T47D (cell line): ENCODE measurements around the gene PTH2.
A peak's percentile ranks its signal among the peaks of the same experiment; 100 is the strongest.

ENCODE experiments used
- DNase-seq, 2 experiments: peaks; one replicate each; pipeline versions ENCODE4 v3.0.0 to v3.0.0-alpha.2; 2011 to 2012; ENCODE audit warnings: low read depth in 1 of 2, low spot score in 1 of 2
- JUND ChIP-seq: IDR thresholded peaks from 2 replicates; pipeline ENCODE4 v1.6.1; 2012; ENCODE audit warnings: low read depth
- in situ Hi-C: cut with HindIII; loops from 2 replicates; pipeline ENCODE4 v1.10.0; 2016; ENCODE audit warnings: low sequenced_read_pairs, low pct_unique_long_range_greater_than_20kb

Gene PTH2

GRCh38 chr19:49409441-49410029 is 13.7 kb downstream of the PTH2 start:
- DNase-seq = no peak
- in situ Hi-C loops = no loop called here
- TF ChIP-seq JUND = no peak

DNA sequence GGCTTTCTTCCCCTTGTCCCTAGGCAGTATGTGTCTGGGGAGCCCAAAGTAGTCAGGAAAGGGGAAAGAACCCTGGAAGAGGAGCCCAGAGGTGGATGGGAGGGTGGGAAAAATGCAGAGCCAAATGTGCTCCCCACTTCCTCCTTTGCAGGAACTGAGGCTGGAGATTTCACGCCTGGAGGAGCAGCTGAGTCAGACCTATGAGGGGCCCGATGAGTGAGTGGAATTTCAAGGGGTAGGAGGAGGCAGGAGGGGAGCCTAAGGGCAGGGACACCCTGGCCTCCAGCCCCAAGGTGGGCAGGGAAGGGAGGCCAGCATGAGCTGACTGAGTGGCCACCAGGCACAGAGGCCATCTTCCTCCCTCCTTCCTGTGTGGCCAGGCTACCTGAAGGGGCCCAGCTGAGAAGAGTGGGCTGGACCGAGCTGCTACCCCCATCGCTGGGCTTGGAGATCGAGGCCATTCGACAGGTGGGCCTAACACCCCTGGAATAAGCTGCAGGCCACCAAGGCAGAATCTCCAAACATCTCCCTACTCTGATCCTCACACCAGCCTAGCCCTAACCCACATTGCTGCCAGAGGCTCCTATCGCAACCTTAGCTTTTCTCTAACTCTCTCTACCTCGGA is 14.3 kb downstream of the PTH2 start:
- no peak for TF ChIP-seq JUND

GRCh38 chr19:49407482-49408015 is 15.7 kb downstream of the PTH2 start:
- in situ Hi-C loops = no loop called here
- TF ChIP-seq JUND = no peak
- DNase-seq = no peak

More for the DNA sequence above, 14.3 kb downstream of the PTH2 start:
- in situ Hi-C loops = no loop called here
- DNase-seq = no peak

DNA sequence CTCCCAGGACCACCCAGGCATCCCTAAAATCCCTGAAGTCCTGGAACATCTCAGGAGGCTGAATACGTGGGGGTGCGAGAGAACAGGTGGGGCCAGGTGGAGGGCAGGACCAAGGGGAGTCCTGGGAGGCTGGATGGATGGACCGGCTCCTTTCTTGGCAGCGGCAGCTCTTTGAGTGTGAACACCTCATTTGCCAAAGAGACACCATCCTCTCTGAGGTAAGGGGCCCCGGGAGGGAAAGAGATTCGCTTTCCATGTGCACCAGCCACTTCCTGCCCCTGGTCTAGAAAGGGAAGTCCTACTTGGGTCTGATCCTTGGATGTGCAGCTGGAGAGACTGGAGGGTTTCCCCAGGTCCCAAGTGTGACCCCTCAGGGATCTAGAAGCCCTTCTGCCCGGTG is 16.2 kb downstream of the PTH2 start:
- in situ Hi-C loops = no loop called here
- no peak for DNase-seq
- TF ChIP-seq JUND = no peak

GRCh38 chr19:49403404-49404187 is 19.6 kb downstream of the PTH2 start:
- no peak for TF ChIP-seq JUND
- DNase-seq = peak in 1 of 2 experiments; percentile 64
- in situ Hi-C loops = no loop called here

GRCh38 chr19:49400029-49400428 is 23.2 kb downstream of the PTH2 start:
- DNase-seq = no peak
- TF ChIP-seq JUND = no peak
- in situ Hi-C loops = no loop called here

GRCh38 chr19:49398931-49399330 is 24.3 kb downstream of the PTH2 start:
- no peak for TF ChIP-seq JUND
- in situ Hi-C loops = no loop called here
- no peak for DNase-seq

DNA sequence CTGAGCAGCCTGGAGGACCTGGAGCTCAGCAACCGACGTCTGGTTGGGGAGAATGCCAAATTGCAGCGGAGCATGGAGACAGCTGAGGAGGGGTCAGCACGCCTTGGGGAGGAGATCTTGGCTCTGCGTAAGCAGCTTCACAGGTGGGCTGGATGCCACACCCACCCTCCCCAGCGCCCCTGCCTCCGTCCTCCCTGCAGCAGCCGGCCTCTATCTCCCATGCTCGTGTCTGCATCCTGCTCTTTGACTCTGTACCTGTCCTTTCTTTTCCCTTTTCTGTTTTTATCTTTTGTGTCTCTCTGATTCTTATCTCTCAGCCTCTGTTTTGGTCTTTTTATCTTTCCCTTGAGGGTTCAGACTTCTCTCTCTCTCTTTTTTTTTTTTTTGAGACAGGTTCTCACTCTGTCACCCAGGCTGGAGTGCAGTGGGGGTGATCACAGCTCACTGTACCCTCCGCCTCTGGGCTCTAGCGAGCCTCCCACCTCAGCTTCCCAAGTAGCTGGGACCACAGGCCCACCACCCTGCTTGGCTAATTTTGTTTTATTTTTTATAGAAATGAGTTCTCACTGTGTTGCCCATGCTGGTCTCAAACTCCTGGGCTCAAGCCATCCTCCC is 25.1 kb downstream of the PTH2 start:
- no peak for TF ChIP-seq JUND
- no peak for DNase-seq
- in situ Hi-C loops = no loop called here

GRCh38 chr19:49396738-49397505 is 26.3 kb downstream of the PTH2 start:
- in situ Hi-C loops = no loop called here

DNA sequence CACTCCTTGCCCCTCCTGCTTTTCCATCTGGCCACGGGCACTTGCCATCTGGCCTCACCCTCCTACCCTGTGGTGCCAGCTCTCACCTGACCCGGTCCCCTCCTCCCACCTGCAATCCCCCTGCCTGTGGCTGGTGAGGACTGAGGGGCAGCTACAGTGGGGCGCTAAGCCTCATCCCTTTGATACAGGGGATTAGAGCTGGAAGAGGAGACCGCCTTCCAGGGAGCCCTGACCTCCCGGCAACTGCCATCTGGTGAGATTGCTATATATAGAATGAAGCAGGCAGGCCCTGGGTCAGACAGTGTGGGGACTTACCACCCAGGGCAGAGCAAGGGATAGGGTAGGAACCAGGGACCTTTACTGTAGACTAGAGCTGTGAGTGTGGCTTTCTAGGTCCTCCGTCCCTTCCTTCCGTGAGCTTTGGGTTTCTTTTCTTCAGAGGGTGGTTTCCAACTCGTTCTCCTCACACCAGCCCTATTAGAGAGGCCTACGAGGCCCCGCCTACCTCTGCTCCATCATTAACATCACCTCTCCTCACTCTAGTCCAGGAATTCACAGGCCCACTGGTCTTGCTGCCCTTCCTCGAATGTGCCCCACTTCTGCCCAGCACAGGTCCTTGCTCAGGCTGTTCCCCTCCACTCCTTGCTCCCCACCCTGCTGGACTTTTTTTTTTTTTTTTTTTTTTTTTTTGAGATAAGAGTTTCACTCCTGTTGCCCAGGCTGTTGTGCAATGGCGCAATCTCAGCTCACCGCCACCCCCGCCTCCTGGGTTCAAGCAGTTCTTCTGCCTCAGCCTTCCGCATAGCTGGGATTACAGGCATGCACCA is 27.4 kb downstream of the PTH2 start:
- in situ Hi-C loops = no loop called here
- TF ChIP-seq JUND = no peak
- DNase-seq = no peak

More at GRCh38 chr19:49396738-49397505, 26.3 kb downstream of the PTH2 start:
- no peak for TF ChIP-seq JUND
- no peak for DNase-seq

GRCh38 chr19:49393881-49394280 is 29.4 kb downstream of the PTH2 start:
- no peak for TF ChIP-seq JUND
- no peak for DNase-seq
- in situ Hi-C loops = no loop called here
